NCI-H748 (cell line): ENCODE measurements around the gene DIRAS1.
"Not testable (repeated sequence)": the region's sequence is repeated elsewhere in the genome, so short reads cannot be mapped to it uniquely, and the experiment has no call there.

Source experiments
- DNase-seq: peaks from one replicate; lab custom pipeline; 2025; ENCODE audit not compliant: unreplicated experiment; lab: John Stamatoyannopoulos, UW

Gene DIRAS1

DNA sequence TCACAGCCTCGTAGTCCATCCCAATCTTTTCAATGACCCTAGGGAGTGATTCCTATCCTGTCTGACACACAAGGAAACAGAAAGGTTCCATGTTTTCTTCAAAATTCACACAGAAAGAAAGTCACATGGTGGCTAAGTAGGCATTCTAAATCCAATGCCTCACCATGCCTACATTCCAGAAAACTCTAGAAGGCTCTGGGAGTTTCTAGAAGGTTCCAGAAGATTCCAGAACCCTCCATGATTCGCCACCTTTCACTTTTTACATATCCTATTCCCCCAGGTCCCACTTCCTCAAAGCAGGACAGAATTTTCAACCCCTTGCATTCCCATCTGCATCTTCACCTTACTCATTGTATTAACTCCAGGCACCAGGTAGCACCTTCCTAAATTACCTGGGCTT is 41.7 kb downstream of the DIRAS1 start:
- no peak for DNase-seq

DNA sequence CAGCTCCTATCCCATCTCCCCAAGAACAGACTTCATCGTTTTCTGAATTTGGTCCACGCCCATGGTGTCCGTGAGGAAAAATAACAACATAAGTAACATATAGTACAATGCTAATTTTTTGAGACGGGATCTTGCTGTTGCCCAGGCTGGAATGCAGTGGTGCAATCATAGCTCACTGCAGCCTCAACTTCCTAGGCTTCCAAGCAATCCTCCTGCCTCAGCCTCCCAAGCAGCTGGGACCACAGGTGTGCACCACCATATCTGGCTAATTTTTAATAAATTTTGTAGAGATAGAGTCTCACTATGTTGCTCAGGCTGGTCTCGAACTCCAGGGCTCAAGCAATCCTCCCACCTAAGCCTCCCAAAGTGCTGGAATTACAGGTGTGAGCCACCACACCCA is 42.2 kb downstream of the DIRAS1 start:
- not testable (repeated sequence) for DNase-seq

DNA sequence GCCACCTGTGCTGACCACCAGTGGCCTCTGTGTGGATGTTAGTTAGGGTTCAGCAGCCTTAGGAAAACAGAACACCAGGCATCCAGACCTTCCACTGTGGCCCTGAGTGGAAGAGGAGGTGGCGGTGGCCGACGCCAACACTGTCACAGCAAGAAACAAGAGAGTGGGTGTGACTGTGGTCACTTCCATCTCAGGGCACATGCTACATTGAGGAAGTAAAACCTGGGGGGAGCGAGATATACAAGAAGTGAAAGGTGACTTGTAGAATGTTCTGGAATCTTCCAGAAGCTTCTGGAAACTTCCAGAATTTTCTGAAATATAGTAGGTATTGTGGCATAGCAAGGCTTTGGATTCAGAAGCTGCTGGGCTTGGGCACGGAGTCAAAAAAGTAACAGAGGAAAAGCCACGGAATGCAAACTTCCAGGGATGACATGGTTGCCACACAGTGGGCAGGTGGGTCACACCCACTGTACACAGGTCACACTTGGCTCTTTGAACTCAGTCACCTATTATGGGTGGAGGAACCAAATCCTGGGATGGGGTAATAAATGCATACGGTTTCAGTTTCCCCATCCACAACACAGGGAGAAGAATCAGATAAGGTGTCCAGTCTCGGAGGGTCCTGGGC is 43.0 kb downstream of the DIRAS1 start:
- DNase-seq: no peak

DNA sequence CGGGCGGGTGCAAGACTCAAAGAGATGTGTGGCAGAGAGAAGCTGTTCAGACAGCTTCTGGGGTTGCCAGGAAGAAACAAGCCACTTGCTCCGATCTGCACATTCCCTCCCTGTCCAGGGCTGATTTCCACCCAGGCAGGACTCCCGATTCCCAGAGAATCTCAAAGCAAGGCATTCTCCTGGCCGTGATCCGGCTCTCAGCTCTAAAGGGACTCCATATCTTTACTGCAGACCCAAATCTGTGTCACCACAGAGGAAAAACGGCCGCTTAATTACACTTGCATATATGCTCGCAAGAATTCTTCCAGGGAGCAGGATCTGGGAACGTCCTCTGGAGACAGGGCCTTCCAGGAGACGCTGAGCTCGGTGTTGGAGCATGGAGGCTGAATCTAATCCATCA is 44.3 kb downstream of the DIRAS1 start:
- no peak for DNase-seq

DNA sequence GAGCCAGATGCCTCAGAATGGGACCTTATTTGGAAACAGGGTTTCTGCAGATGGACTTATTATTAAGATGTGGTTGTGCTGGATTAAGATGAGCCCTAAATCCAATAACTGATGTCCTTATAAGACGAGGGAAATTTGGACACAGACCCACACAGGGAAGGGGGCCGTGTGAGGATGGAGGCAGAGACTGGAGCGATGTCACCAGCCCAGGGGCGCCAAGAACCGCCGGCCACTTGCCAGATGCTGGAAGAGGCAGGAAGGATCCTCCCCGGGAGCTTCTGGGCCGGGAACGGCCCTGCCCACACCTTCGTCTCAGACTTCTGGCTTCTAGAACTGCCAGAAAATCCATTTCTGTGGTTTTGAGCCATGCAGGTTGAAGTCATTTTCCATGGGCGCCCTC is 45.3 kb downstream of the DIRAS1 start:
- no peak for DNase-seq

DNA sequence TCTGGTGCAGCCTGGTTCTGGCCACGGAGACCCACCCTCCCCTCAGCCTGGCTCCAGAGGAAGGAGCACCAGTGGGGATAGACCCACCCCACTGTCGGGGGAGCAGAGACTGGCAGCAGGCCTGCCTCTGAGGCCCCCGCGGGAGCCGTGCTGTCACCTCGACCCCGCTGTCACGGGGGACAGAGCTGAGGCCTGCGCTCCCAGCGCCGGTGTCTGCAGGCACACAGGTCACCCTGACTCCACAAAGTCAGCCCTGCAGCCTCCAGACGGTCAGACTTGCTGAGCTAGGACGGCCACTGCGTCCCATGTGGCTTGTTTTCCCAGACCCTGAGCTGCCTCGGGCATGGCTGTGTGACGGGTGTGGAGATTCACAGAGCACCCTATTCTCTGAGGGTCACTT is 51.0 kb downstream of the DIRAS1 start:
- no peak for DNase-seq

DNA sequence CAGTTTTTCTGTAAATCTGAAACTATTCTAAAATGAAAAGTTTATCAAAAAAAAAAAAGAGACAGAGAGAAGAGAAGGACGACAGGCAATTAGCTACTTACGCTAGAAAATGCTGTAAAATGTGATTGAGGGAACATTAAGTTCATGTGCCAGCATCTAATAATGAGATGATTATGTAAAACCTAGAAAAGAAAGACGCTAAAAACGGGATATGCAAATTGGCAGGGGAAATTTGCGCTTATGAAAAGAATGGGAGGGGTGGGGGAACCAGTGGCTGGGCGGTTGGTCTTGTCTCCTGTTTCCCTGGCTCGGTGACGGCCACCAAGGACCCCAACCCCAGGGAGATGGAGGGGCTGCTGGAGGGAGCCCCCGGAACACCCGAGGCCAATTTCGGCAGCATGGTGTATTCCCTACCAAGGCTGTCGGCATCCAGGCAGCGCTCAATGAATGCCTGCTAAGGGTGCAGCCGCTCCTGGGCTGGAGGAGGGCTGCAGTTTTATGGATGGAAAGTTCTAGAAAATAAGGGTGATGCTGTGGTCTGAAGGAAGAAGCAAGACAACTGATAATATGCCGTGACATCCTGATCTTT is 52.9 kb downstream of the DIRAS1 start:
- DNase-seq: no peak

DNA sequence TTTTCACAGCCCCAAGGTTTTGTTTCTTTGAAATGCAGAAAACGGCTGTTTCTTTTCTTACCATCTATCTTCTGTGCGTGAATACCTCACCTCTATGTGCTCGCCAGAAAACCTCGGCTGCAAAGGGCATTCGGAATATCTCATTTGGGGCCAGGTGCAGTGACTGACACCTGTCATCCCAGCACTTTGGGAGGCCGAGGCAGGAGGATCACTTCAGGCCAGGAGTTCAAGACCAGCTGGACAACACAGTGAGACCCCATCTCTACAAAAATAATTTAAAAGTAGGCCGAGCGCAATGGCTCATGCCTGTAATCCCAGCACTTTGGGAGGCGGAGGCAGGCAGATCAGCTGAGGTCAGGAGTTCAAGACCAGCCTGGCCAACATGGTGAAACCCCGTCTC is 53.8 kb downstream of the DIRAS1 start:
- not testable (repeated sequence) for DNase-seq

DNA sequence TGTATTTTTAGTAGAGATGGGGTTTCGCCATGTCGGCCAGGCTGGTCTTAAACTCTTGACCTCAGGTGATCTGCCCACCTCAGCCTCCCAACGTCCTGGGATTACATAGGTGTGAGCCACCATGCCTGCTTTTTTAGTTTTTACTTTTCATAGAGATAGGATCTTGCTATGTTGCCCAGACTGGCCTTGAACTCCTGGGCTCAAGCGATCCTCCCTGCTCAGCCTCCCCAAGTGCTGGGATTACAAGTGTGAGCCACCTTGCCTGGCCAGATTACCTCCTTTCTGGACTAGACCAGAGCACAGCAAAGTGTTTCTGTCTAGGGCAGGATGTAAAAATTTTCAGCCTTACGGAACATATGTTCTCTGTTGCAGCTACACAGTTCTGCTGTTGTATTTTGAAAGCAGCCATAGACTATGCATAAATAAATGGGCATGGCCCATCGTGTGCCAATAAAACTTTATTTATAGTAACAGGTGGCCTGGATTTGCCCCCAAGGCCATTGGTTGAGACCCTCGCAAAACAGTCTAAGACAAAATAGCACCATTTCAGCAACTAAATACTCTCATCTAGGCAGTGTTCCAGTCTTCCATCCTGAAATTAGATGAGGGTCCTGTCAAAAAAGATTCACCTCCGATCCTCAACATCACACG is 54.7 kb downstream of the DIRAS1 start:
- DNase-seq: no peak

DNA sequence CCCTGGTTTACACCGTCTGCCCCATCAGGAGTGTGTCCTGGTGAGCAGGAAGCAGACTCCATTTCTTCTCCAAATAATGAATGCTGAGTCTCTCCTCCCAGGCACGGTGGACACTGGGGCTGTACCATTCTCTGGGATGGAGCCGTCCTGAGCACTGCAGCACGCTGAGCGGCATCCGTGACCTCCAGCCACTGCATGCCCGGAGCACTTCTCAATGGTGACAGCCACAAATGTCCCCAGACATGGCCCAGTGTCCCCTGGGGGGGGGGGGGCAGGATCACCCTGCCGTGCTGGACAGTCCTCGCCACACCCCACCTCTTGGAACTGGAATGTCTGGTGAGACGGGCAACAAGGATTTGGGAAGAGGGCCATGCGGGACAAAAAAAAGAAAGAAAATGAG is 56.1 kb downstream of the DIRAS1 start:
- no peak for DNase-seq
